Measurements from ENCODE around the gene CIART. TPM values are rescaled to one million over a fixed set of nuclear protein-coding genes. Genes with fewer than 3 reads are reported as not detected.
"Not testable (repeated sequence)": the region's sequence is repeated elsewhere in the genome, so short reads cannot be mapped to it uniquely, and the experiment has no call there.

Gene CIART
- 1 to 10 TPM; 4.0 to 4.2 TPM for total RNA-seq

GRCh38 chr1:150281758-150282557 lies at the start of gene CIART:
TSS of gene CIART (plus strand) at chr1:150282554. CDS start at chr1:150283268, 714 bp downstream.
- no peak for TF ChIP-seq CTCF (IDR thresholded peaks at IDR 0.05)
- Histone ChIP-seq H3K4me3 (peak within 1 kb of the TSS; percentile 46 to 60), H3K27ac (peak within 1 kb of the TSS; percentile 90 to 98), H3K4me1 (peaks cover 0 to 20% of the 10 kb centered on the region in 2 donors), H3K36me3 (peaks cover 9% of the 10 kb centered on the region), H3K9me3 (no peaks in the 10 kb centered on the region), H3K27me3 (no peaks in the 10 kb centered on the region)
- DNase-seq (ENCODE audit: low spot score), result peak; percentile 99

GRCh38 chr1:150232921-150233320 lies 49.4 kb upstream of the CIART start:
- not testable (repeated sequence) for H3K27me3 ChIP-seq

GRCh38 chr1:150233359-150234308 lies 48.7 kb upstream of the CIART start:
- Histone ChIP-seq H3K9me3 (no peaks in the 10 kb centered on the region), H3K27me3 (no peaks in the 10 kb centered on the region), H3K4me3 (peak overlapping the region; percentile 84 to 88), H3K36me3 (peaks cover 14% of the 10 kb centered on the region), H3K27ac (peak overlapping the region; percentile 95 to 96), H3K4me1 (peaks cover 0 to 16% of the 10 kb centered on the region in 2 donors)
- DNase-seq (ENCODE audit: low spot score), result no peak
- no peak for TF ChIP-seq CTCF (IDR thresholded peaks at IDR 0.05)

More at GRCh38 chr1:150232921-150233320, 49.4 kb upstream of the CIART start:
- not testable (repeated sequence) for H3K9me3 ChIP-seq; H3K27ac ChIP-seq; H3K4me3 ChIP-seq; DNase-seq (ENCODE audit: low spot score)
- Histone ChIP-seq H3K36me3 (peaks cover 21% of the 10 kb centered on the region), H3K4me1 (peaks cover 0 to 16% of the 10 kb centered on the region in 2 donors)

GRCh38 chr1:150234309-150234565 lies 48.1 kb upstream of the CIART start:
- Histone ChIP-seq H3K27ac (peak overlapping the region; percentile 95 to 96), H3K4me3 (peak overlapping the region; percentile 84 to 88), H3K27me3 (no peaks in the 10 kb centered on the region), H3K9me3 (no peaks in the 10 kb centered on the region), H3K36me3 (peaks cover 8% of the 10 kb centered on the region), H3K4me1 (peaks cover 0 to 16% of the 10 kb centered on the region in 2 donors)
- no peak for TF ChIP-seq CTCF (IDR thresholded peaks at IDR 0.05)
- no peak for DNase-seq (ENCODE audit: low spot score)

GRCh38 chr1:150234566-150235293 lies 47.6 kb upstream of the CIART start:
- TF ChIP-seq CTCF (IDR thresholded peaks at IDR 0.05), result no peak
- Histone ChIP-seq H3K4me1 (peaks cover 0 to 16% of the 10 kb centered on the region in 2 donors), H3K4me3 (peak overlapping the region; percentile 84 to 88), H3K9me3 (no peaks in the 10 kb centered on the region), H3K27ac (peak overlapping the region; percentile 95 to 96), H3K27me3 (no peaks in the 10 kb centered on the region), H3K36me3 (peaks cover 3% of the 10 kb centered on the region)
- peak; percentile 86 for DNase-seq (ENCODE audit: low spot score)
